HepG2 (cell line): ENCODE data around the gene C6orf136. TPM values are rescaled to one million over a fixed set of nuclear protein-coding genes. Genes with fewer than 3 reads are reported as not detected.
A peak's percentile ranks its signal among the peaks of the same experiment; 100 is the strongest.

Experiments
- CBX1 ChIP-seq: IDR thresholded peaks from one replicate; pipeline ENCODE4 v1.6.1; 2016; ENCODE audit warnings: antibody characterized with exemption, low read depth
- FOSL1 ChIP-seq: sonication (generic); formaldehyde crosslinking; IDR thresholded peaks from 2 replicates; pipeline ENCODE4 v1.9.0; 2021; ENCODE audit warnings: missing genetic modification reagents, borderline replicate concordance
- GATAD2A ChIP-seq: IDR thresholded peaks from 2 replicates; pipeline ENCODE4 v1.6.1; 2016
- GTF3A ChIP-seq: sonication (generic); formaldehyde crosslinking; conservative IDR thresholded peaks from 2 replicates; pipeline ENCODE4 v1.4.0; 2020; ENCODE audit warnings: mild to moderate bottlenecking, missing genetic modification reagents
- HIVEP1 ChIP-seq: sonication (generic); formaldehyde crosslinking; IDR thresholded peaks from 2 replicates; pipeline ENCODE4 v1.4.0; 2020; ENCODE audit warnings: mild to moderate bottlenecking, missing genetic modification reagents
- HNF4A ChIP-seq: sonication (generic); formaldehyde crosslinking; IDR thresholded peaks from 2 replicates; pipeline ENCODE4 v1.4.0; 2020; ENCODE audit warnings: missing genetic modification reagents
- IRF2 ChIP-seq: IDR thresholded peaks from 2 replicates; pipeline ENCODE4 v1.6.1; 2018; ENCODE audit warnings: missing genetic modification reagents, missing compliant biosample characterization
- MIER3 ChIP-seq: IDR thresholded peaks from 2 replicates; pipeline ENCODE4 v1.6.1; 2016; ENCODE audit warnings: missing compliant biosample characterization, borderline replicate concordance
- RELA ChIP-seq: sonication (generic); formaldehyde crosslinking; IDR thresholded peaks from 2 replicates; pipeline ENCODE4 v1.4.0; 2020; ENCODE audit warnings: missing genetic modification reagents
- TBX2 ChIP-seq: sonication (generic); formaldehyde crosslinking; IDR thresholded peaks from 2 replicates; pipeline ENCODE4 v1.5.0; 2020; ENCODE audit warnings: missing genetic modification reagents, mild to moderate bottlenecking, borderline replicate concordance
- ZIK1 ChIP-seq: sonication (generic); formaldehyde crosslinking; IDR thresholded peaks from 2 replicates; pipeline ENCODE4 v1.5.0; 2020; ENCODE audit warnings: mild to moderate bottlenecking, low read depth, missing genetic modification reagents, borderline replicate concordance
- ZNF292 ChIP-seq: sonication (generic); formaldehyde crosslinking; IDR thresholded peaks from 2 replicates; pipeline ENCODE4 v1.8.1; 2022; ENCODE audit warnings: mild to moderate bottlenecking, low read depth, missing genetic modification reagents, borderline replicate concordance
- polyA plus RNA-seq, 8 experiments: library from polyadenylated mRNA; depleted of rRNA in 3 of 8; stranded (reverse) in 7 of 8; unstranded in 1 of 8; fragments of >200 nt; fragmentation: Illumina TruSeq in 4 of 8; extraction: Trizol in 4 of 8; gene quantifications; 2 replicates each; pipeline versions ENCODE4 v1.2.1 to v1.2.3, GENCODE V29; 2011 to 2016; ENCODE audit warnings: low read depth in 4 of 8, missing spikeins in 1 of 8, mixed read lengths in 1 of 8; ENCODE audit not compliant: insufficient read depth in 1 of 8
- total RNA-seq, 5 experiments: library from RNA; depleted of rRNA; stranded (reverse); fragments of >200 nt; fragmentation: Illumina TruSeq; extraction: Trizol; gene quantifications; 2 replicates each; pipeline ENCODE4 v1.2.3, GENCODE V29; 2016; ENCODE audit warnings: low read depth in 1 of 5
- TF ChIP-seq, protein P1 (sequence below): IDR thresholded peaks from 2 replicates; pipeline ENCODE4 v1.6.1; 2016; ENCODE audit warnings: missing compliant biosample characterization, missing genetic modification reagents, borderline replicate concordance
- TF ChIP-seq, protein P2 (sequence below): sonication (generic); formaldehyde crosslinking; IDR thresholded peaks from 2 replicates; pipeline ENCODE4 v1.4.0; 2020; ENCODE audit warnings: mild to moderate bottlenecking, missing genetic modification reagents
- TF ChIP-seq, protein P3 (sequence below): sonication (generic); formaldehyde crosslinking; IDR thresholded peaks from 2 replicates; pipeline ENCODE4 v1.4.0; 2020; ENCODE audit warnings: missing genetic modification reagents, borderline replicate concordance
- TF ChIP-seq, protein P4 (sequence below): sonication (generic); formaldehyde crosslinking; IDR thresholded peaks from 2 replicates; pipeline ENCODE4 v1.4.0; 2020; ENCODE audit warnings: missing genetic modification reagents
- TF ChIP-seq, protein P5 (sequence below): sonication (generic); formaldehyde crosslinking; conservative IDR thresholded peaks from 2 replicates; pipeline ENCODE4 v1.5.0; 2020; ENCODE audit warnings: missing genetic modification reagents
- TF ChIP-seq, protein P6 (sequence below): sonication (generic); formaldehyde crosslinking; IDR thresholded peaks from 2 replicates; pipeline ENCODE4 v1.4.0; 2020; ENCODE audit warnings: missing genetic modification reagents, mild to moderate bottlenecking, borderline replicate concordance

The C6orf136 gene
- total and polyA plus RNA-seq, 2 of the 13 experiments (the other 11 are each of a cell fraction or from before 2014, with no cell fraction given), result 12.0 to 26.2 TPM

DNA sequence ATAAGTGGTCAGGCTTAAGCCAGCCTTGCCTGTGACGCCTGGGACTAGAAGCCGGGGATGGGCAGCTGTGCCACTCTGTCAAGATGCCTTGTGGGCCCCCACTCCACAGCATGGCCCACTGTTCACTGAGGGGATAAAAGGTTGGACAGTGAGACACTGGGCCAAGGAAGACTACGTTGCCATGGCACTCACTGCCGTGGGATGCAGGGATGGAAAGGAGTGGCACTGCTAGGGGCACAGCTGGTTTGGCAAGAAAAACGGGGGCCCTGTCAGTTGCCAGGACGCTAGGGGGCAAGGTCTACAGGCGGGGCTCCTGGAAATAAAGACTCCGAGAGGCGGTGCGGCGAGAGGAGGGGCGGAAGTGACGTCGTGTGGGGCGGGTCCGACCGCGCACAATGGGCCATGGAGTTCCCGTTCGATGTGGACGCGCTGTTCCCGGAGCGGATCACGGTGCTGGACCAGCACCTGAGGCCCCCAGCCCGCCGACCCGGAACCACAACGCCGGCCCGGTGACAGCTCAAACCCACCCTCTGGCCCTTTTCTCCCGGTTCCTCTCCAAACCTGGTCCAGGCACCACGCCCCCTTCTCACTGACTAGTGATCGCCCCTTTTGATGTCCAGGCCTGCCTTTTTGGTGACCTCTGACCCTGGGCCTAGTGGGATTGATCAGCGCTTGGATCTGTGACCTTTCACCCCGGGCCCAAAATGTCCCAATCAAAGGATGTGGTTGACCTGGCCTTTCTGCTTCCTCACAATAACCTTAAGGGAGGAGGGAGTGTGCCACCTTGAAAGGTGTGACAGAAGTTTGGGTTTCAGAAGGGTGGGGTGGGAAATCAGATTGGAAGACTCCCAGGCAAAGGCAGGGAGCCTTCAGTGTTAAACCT is 20.2 kb upstream of the C6orf136 start, which contains the start of gene ATAT1 (continued):
- TF ChIP-seq, protein P1, sequence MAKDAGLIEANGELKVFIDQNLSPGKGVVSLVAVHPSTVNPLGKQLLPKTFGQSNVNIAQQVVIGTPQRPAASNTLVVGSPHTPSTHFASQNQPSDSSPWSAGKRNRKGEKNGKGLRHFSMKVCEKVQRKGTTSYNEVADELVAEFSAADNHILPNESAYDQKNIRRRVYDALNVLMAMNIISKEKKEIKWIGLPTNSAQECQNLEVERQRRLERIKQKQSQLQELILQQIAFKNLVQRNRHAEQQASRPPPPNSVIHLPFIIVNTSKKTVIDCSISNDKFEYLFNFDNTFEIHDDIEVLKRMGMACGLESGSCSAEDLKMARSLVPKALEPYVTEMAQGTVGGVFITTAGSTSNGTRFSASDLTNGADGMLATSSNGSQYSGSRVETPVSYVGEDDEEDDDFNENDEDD (CRISPR knock-in tag), result peak; percentile 54; the same call in 1 of the 2 replicates
- TF ChIP-seq, protein P2, sequence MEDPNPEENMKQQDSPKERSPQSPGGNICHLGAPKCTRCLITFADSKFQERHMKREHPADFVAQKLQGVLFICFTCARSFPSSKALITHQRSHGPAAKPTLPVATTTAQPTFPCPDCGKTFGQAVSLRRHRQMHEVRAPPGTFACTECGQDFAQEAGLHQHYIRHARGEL (CRISPR knock-in tag), result no peak
- TF ChIP-seq, protein P3, sequence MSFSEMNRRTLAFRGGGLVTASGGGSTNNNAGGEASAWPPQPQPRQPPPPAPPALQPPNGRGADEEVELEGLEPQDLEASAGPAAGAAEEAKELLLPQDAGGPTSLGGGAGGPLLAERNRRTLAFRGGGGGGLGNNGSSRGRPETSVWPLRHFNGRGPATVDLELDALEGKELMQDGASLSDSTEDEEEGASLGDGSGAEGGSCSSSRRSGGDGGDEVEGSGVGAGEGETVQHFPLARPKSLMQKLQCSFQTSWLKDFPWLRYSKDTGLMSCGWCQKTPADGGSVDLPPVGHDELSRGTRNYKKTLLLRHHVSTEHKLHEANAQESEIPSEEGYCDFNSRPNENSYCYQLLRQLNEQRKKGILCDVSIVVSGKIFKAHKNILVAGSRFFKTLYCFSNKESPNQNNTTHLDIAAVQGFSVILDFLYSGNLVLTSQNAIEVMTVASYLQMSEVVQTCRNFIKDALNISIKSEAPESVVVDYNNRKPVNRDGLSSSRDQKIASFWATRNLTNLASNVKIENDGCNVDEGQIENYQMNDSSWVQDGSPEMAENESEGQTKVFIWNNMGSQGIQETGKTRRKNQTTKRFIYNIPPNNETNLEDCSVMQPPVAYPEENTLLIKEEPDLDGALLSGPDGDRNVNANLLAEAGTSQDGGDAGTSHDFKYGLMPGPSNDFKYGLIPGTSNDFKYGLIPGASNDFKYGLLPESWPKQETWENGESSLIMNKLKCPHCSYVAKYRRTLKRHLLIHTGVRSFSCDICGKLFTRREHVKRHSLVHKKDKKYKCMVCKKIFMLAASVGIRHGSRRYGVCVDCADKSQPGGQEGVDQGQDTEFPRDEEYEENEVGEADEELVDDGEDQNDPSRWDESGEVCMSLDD, result no peak
- peak; percentile 62; the same call in 1 of the 2 replicates for TF ChIP-seq GATAD2A (CRISPR knock-in tag)
- TF ChIP-seq TBX2 (CRISPR knock-in tag), result peak; percentile 92
- TF ChIP-seq, protein P4, sequence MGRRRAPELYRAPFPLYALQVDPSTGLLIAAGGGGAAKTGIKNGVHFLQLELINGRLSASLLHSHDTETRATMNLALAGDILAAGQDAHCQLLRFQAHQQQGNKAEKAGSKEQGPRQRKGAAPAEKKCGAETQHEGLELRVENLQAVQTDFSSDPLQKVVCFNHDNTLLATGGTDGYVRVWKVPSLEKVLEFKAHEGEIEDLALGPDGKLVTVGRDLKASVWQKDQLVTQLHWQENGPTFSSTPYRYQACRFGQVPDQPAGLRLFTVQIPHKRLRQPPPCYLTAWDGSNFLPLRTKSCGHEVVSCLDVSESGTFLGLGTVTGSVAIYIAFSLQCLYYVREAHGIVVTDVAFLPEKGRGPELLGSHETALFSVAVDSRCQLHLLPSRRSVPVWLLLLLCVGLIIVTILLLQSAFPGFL (CRISPR knock-in tag), result no peak
- TF ChIP-seq ZNF292 (CRISPR knock-in tag), result no peak
- TF ChIP-seq, protein P5, sequence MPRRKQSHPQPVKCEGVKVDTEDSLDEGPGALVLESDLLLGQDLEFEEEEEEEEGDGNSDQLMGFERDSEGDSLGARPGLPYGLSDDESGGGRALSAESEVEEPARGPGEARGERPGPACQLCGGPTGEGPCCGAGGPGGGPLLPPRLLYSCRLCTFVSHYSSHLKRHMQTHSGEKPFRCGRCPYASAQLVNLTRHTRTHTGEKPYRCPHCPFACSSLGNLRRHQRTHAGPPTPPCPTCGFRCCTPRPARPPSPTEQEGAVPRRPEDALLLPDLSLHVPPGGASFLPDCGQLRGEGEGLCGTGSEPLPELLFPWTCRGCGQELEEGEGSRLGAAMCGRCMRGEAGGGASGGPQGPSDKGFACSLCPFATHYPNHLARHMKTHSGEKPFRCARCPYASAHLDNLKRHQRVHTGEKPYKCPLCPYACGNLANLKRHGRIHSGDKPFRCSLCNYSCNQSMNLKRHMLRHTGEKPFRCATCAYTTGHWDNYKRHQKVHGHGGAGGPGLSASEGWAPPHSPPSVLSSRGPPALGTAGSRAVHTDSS, result no peak
- peak; percentile 81; the same call in 1 of the 2 replicates for TF ChIP-seq IRF2 (CRISPR knock-in tag)
- peak; percentile 84; the same call in 1 of the 2 replicates for TF ChIP-seq HIVEP1 (CRISPR knock-in tag)
- TF ChIP-seq MIER3 (CRISPR knock-in tag), result no peak
- peak; percentile 67 for TF ChIP-seq HNF4A (CRISPR knock-in tag)
- TF ChIP-seq, protein P6, sequence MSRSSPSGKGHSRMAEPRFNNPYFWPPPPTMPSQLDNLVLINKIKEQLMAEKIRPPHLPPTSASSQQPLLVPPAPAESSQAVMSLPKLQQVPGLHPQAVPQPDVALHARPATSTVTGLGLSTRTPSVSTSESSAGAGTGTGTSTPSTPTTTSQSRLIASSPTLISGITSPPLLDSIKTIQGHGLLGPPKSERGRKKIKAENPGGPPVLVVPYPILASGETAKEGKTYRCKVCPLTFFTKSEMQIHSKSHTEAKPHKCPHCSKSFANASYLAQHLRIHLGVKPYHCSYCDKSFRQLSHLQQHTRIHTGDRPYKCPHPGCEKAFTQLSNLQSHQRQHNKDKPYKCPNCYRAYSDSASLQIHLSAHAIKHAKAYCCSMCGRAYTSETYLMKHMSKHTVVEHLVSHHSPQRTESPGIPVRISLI (CRISPR knock-in tag), result peak; percentile 58; the same call in 1 of the 2 replicates
- TF ChIP-seq RELA (CRISPR knock-in tag), result peak; percentile 58; the same call in 1 of the 2 replicates
- peak; percentile 60; the same call in 1 of the 2 replicates for TF ChIP-seq ZIK1 (CRISPR knock-in tag)
- TF ChIP-seq FOSL1 (CRISPR knock-in tag), result no peak
- TF ChIP-seq GTF3A (CRISPR knock-in tag), result peak; percentile 47; the same call in 1 of the 2 replicates
- TF ChIP-seq CBX1, result peak; percentile 91
